RWPE2 (cell line): Measurements from ENCODE around the gene RNF8.

Source experiments
- ATAC-seq: fragments of 200-7000 bp; cut with Tn5 transposase; 3 replicates; pipeline ENCODE4 v1.9.1; 2021; ENCODE audit warnings: low read depth
- DNase-seq: peaks from one replicate; pipeline ENCODE4 v3.0.0-alpha.2; 2020; ENCODE audit warnings: low spot score
- H3K27ac ChIP-seq: fragments of 450-650 bp; 2 replicates; pipeline ENCODE4 v1.5.1; 2017; ENCODE audit warnings: mild to moderate bottlenecking; ENCODE audit not compliant: poor library complexity, severe bottlenecking
- H3K27me3 ChIP-seq: fragments of 250-450 bp; sonication (Bioruptor Pico); 2 replicates; pipeline ENCODE4 v1.5.1; 2021; ENCODE audit warnings: mild to moderate bottlenecking, moderate library complexity; ENCODE audit not compliant: insufficient read depth, poor library complexity, severe bottlenecking
- H3K36me3 ChIP-seq: fragments of 250-450 bp; sonication (Bioruptor Pico); 2 replicates; pipeline ENCODE4 v1.5.1; 2020; ENCODE audit warnings: low read depth, mild to moderate bottlenecking, moderate library complexity
- H3K4me1 ChIP-seq: fragments of 250-450 bp; sonication (Bioruptor Pico); 2 replicates; pipeline ENCODE4 v1.5.1; 2021; ENCODE audit warnings: mild to moderate bottlenecking, moderate library complexity; ENCODE audit not compliant: insufficient read depth, poor library complexity, severe bottlenecking
- H3K4me3 ChIP-seq: fragments of 250-450 bp; sonication (Bioruptor Pico); 2 replicates; pipeline ENCODE4 v1.5.1; 2021; ENCODE audit warnings: mild to moderate bottlenecking, moderate library complexity; ENCODE audit not compliant: severe bottlenecking
- H3K9me3 ChIP-seq: fragments of 250-450 bp; sonication (Bioruptor Pico); 2 replicates; pipeline ENCODE4 v1.5.1; 2021; ENCODE audit warnings: mild to moderate bottlenecking, moderate library complexity; ENCODE audit not compliant: severe bottlenecking
- TF ChIP-seq, protein P1 (sequence below): fragments of 450-650 bp; IDR thresholded peaks from one replicate; pipeline ENCODE4 v1.5.1; 2017; ENCODE audit warnings: mild to moderate bottlenecking, moderate library complexity; ENCODE audit not compliant: poor library complexity, severe bottlenecking

RNF8 gene

DNA sequence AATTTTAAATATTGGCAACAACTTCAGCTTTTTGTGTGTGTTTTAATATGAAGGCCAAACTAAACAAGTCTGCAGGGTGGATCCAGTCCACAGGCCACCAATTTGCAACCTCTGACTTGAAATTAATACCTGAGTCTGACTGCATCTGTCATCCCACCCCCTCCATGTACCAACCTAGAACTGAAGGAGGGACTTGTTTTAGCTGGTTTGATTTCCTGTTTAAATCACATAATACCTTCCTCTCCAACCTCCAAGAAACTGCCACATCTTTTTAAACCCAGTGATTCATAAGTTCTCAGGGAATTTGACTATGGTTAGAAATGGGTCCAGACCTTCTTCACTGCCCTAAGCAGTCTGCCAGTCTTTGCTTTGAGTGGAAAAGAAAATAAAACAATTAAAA is 21.6 kb downstream of the RNF8 start:
- no peak for ATAC-seq
- Histone ChIP-seq H3K4me1 (no peaks in the 10 kb centered on the region), H3K4me3 (no peak overlapping the region), H3K27me3 (no peaks in the 10 kb centered on the region), H3K9me3 (no peaks in the 10 kb centered on the region), H3K36me3 (peaks cover 40% of the 10 kb centered on the region), H3K27ac (no peak overlapping the region)
- no peak for DNase-seq
- TF ChIP-seq, protein P1, sequence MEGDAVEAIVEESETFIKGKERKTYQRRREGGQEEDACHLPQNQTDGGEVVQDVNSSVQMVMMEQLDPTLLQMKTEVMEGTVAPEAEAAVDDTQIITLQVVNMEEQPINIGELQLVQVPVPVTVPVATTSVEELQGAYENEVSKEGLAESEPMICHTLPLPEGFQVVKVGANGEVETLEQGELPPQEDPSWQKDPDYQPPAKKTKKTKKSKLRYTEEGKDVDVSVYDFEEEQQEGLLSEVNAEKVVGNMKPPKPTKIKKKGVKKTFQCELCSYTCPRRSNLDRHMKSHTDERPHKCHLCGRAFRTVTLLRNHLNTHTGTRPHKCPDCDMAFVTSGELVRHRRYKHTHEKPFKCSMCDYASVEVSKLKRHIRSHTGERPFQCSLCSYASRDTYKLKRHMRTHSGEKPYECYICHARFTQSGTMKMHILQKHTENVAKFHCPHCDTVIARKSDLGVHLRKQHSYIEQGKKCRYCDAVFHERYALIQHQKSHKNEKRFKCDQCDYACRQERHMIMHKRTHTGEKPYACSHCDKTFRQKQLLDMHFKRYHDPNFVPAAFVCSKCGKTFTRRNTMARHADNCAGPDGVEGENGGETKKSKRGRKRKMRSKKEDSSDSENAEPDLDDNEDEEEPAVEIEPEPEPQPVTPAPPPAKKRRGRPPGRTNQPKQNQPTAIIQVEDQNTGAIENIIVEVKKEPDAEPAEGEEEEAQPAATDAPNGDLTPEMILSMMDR = no peak

DNA sequence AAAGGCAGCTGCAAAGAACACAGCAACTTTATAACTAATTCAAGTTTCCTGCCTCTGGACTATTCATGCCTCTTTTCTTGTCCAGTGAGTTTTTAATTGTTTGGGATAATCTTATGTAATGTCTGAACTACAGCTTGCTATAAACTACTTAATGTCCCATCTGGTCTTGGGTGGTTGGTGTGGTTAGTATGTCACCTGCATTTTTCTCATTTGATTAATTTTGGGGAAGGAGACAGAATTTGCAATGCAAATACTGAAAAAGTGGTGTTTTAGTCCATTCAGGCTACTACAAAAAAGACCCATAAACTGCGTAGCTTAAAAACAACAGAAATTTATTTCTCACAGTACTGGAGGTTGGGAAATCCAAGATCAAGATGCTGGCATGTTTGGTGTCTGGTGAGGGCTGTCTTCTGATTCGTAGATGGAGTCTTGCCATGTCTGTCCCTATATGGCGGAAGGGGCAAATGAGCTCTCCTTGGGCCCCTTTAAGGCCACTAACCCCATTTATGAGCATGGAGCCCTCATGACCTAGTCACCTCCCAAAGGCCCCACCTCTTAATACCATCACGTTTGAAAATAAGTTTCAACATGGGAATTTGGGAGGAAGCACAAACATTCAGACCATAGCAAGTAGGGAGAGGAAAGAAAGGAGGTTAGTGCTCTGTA is 22.4 kb downstream of the RNF8 start:
- H3K27ac ChIP-seq = no peak overlapping the region
- ATAC-seq = no peak
- H3K36me3 ChIP-seq = peaks cover 43% of the 10 kb centered on the region
- no peaks in the 10 kb centered on the region for H3K27me3 ChIP-seq
- H3K9me3 ChIP-seq = no peaks in the 10 kb centered on the region
- H3K4me1 ChIP-seq = no peaks in the 10 kb centered on the region
- no peak overlapping the region for H3K4me3 ChIP-seq
- TF ChIP-seq, protein P1 = no peak
- no peak for DNase-seq

DNA sequence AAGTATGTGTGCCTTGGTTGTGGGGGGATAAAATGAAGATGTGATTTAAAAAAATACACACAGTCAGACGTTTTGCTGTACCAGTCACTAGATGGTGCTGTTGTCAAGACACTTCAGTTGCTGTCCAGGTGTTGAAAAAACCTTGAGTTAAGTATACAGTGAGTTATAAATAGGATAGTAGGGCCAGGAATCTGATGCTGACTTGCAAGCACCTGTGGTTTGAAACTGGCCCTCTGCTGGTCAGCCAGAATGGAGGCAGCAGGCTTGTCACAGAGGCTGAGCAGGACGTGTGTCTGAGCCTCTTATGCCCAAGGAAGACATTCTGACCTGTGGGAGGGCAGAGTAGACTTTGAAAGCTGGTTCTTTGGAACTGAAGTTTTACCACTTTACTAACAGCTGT is 27.8 kb downstream of the RNF8 start:
- Histone ChIP-seq H3K36me3 (peaks cover 40% of the 10 kb centered on the region), H3K27me3 (no peaks in the 10 kb centered on the region), H3K9me3 (no peaks in the 10 kb centered on the region), H3K4me1 (no peaks in the 10 kb centered on the region), H3K4me3 (no peak overlapping the region), H3K27ac (no peak overlapping the region)
- ATAC-seq (peak; percentile 67), DNase-seq (no peak)
- TF ChIP-seq, protein P1 = peak; percentile 73

DNA sequence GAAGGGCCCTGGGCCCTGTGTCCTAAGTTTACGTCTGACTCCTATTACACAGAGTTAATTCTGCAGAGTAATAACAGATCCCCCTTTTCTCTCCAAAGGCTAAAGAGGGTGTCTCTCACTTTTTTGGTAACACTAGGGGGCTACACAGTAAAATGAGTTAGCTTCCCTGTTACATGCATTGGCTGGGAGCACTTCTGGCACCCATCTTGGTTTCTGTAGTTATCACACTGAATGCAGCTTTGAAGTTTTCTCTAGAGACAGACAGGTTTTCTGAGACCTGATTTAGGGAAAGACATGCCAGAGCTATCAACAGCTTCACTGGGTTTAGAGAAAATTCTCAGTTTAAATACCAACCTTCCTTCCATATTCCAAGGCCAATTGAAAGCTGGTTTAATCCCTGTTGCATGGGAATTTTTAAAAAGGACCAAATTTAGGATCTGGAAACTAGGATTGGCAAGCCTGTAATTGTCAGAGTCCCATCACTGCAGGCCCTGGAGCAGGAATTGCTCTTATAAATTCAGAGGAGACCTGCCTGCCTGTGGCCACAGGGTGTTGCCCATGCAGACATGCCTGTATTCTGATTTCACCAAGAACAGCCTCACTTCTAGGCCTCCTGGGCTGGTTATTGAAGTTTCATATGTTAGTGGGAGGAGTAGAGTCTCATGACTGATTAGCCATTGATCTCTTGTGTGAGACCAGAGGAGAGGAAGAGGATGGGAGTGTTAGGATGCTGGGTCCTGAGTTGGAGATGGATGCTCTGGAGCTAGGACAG is 29.4 kb downstream of the RNF8 start:
- Histone ChIP-seq H3K9me3 (no peaks in the 10 kb centered on the region), H3K36me3 (peaks cover 43% of the 10 kb centered on the region), H3K4me3 (no peak overlapping the region), H3K27me3 (no peaks in the 10 kb centered on the region), H3K4me1 (no peaks in the 10 kb centered on the region), H3K27ac (no peak overlapping the region)
- DNase-seq = no peak
- TF ChIP-seq, protein P1 = no peak
- no peak for ATAC-seq

DNA sequence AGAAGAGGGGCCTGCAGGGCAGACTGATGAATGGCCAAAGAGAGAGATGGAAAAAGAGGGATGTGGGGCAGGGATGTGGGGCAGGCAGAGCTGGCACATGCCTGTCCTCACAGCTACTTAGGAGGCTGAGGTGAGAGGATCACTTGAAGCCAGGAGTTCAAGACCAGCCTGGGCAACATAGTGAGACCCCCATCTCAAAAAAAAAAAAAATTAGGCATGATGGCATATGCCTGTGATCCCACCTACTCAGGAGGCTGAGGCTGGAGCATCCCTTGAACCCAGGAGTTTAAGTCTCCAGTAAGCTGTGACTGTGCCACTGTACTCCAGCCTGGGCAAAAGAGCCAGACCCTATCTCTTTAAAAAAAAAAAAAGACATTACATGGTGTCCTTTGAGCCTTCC is 34.8 kb downstream of the RNF8 start:
- H3K36me3 ChIP-seq = peaks cover 53% of the 10 kb centered on the region
- TF ChIP-seq, protein P1 = no peak
- ATAC-seq = no peak

More for the DNA sequence above, 34.8 kb downstream of the RNF8 start:
- DNase-seq = no peak
- Histone ChIP-seq H3K4me3 (no peak overlapping the region), H3K27ac (no peak overlapping the region), H3K9me3 (no peaks in the 10 kb centered on the region), H3K27me3 (no peaks in the 10 kb centered on the region), H3K4me1 (no peaks in the 10 kb centered on the region)
